ENCODE results near the gene TIMM21. TPM values are rescaled to one million over a fixed set of nuclear protein-coding genes. Genes with fewer than 3 reads are reported as not detected.

TIMM21 gene
- total RNA-seq, 1 donor from 2014 or later, result 21.6 TPM

DNA sequence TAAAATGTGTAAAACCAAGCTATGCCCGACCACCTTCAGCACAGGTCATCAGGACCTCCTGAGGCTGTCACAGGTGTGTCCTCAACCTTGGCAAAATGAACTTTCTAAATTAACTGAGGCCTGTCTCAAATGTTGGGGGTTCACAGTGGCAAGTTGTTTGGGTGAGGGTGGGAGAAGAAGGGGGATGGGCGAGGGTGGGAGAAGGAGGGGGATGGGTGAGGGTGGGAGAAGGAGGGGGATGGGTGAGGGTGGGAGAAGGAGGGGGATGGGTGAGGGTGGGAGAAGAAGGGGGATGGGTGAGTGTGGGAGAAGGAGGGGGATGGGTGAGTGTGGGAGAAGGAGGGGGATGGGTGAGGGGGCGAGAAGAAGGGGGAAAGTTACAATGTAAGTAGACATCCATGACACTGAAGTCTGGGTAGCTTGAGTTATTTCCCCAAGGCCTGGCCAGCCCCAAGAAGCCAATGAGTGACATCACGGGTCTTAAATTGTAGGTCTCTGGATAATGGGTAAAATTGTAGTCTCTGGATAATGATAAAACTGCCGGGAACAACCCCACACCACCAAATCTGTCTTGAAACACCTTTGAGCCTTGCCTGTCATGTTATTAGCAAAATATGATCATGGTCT is 56.3 kb downstream of the TIMM21 start:
- DNase-seq (no peak), ATAC-seq (no peak)
- Histone ChIP-seq H3K9me3 (no peaks in the 10 kb centered on the region), H3K4me3 (no peak overlapping the region), H3K27me3 (ENCODE audit: low read depth) (no peaks in the 10 kb centered on the region), H3K36me3 (no peaks in the 10 kb centered on the region), H3K4me1 (peaks cover 12% of the 10 kb centered on the region), H3K27ac (no peak overlapping the region)
- intact Hi-C loops (cut with DNase I), result no loop called here
- TF ChIP-seq, protein P1, sequence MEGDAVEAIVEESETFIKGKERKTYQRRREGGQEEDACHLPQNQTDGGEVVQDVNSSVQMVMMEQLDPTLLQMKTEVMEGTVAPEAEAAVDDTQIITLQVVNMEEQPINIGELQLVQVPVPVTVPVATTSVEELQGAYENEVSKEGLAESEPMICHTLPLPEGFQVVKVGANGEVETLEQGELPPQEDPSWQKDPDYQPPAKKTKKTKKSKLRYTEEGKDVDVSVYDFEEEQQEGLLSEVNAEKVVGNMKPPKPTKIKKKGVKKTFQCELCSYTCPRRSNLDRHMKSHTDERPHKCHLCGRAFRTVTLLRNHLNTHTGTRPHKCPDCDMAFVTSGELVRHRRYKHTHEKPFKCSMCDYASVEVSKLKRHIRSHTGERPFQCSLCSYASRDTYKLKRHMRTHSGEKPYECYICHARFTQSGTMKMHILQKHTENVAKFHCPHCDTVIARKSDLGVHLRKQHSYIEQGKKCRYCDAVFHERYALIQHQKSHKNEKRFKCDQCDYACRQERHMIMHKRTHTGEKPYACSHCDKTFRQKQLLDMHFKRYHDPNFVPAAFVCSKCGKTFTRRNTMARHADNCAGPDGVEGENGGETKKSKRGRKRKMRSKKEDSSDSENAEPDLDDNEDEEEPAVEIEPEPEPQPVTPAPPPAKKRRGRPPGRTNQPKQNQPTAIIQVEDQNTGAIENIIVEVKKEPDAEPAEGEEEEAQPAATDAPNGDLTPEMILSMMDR (IDR thresholded peaks at IDR 0.05), result no peak

Other genes starting within 250 kb of the TIMM21 start
- gene FBXO15, start 689 bp upstream of the TIMM21 start, total RNA-seq, result 4.2 TPM
- gene CYB5A, start 143.4 kb downstream of the TIMM21 start, total RNA-seq, result 458 TPM
- 0.65 TPM for gene C18orf63, start 167.3 kb downstream of the TIMM21 start, total RNA-seq